Fibroblast of the conjunctiva (primary cell): ENCODE results near the gene PCNA.
"Not testable (repeated sequence)": the region's sequence is repeated elsewhere in the genome, so short reads cannot be mapped to it uniquely, and the experiment has no call there.

Experiments
- DNase-seq: peaks from one replicate; pipeline ENCODE4 v3.0.0-alpha.2; 2010; ENCODE audit warnings: low read depth

PCNA gene

GRCh38 chr20:5096463-5096862, 23.3 kb downstream of the PCNA start:
- no peak for DNase-seq

GRCh38 chr20:5095931-5096330, 23.8 kb downstream of the PCNA start:
- DNase-seq = no peak

GRCh38 chr20:5095454-5095853, 24.3 kb downstream of the PCNA start:
- no peak for DNase-seq

GRCh38 chr20:5092765-5093339, 26.9 kb downstream of the PCNA start:
- DNase-seq = no peak

GRCh38 chr20:5091902-5092301, 27.9 kb downstream of the PCNA start:
- no peak for DNase-seq

GRCh38 chr20:5090191-5090590, 29.6 kb downstream of the PCNA start:
- no peak for DNase-seq

- no peak for DNase-seq
These were observed 31.1 kb downstream of the PCNA start for GRCh38 chr20:5088688-5089087.

- DNase-seq = no peak
These were observed 34.4 kb downstream of the PCNA start for GRCh38 chr20:5085380-5085779.

GRCh38 chr20:5080384-5080877, 39.3 kb downstream of the PCNA start:
- peak; percentile 24 for DNase-seq

GRCh38 chr20:5078399-5078958, 41.3 kb downstream of the PCNA start:
- no peak for DNase-seq

GRCh38 chr20:5077761-5078387, 41.9 kb downstream of the PCNA start:
- DNase-seq = no peak

GRCh38 chr20:5076913-5077312, 42.8 kb downstream of the PCNA start:
- not testable (repeated sequence) for DNase-seq

GRCh38 chr20:5074232-5074674, 45.5 kb downstream of the PCNA start:
- no peak for DNase-seq

- no peak for DNase-seq
These were observed 46.0 kb downstream of the PCNA start for GRCh38 chr20:5073660-5074231.

GRCh38 chr20:5072756-5073659, 46.8 kb downstream of the PCNA start:
- peak; percentile 65 for DNase-seq

GRCh38 chr20:5071942-5072341, 47.8 kb downstream of the PCNA start:
- not testable (repeated sequence) for DNase-seq

- DNase-seq = no peak
These were observed 49.2 kb downstream of the PCNA start for GRCh38 chr20:5070570-5070969.

GRCh38 chr20:5070081-5070480, 49.7 kb downstream of the PCNA start:
- no peak for DNase-seq

GRCh38 chr20:5069141-5069806, 50.5 kb downstream of the PCNA start:
- DNase-seq = no peak

- DNase-seq = no peak
These were observed 51.7 kb downstream of the PCNA start for GRCh38 chr20:5067877-5068645.

GRCh38 chr20:5065879-5066383, 53.8 kb downstream of the PCNA start:
- peak; percentile 89 for DNase-seq
